HG03460 (cell line): Measurements from ENCODE around the gene TMBIM1.

ENCODE experiments used
- ATAC-seq: cut with Tn5 transposase; IDR thresholded peaks from one replicate; pipeline ENCODE4 v1.9.1; 2021; ENCODE audit not compliant: unreplicated experiment

TMBIM1 gene

DNA sequence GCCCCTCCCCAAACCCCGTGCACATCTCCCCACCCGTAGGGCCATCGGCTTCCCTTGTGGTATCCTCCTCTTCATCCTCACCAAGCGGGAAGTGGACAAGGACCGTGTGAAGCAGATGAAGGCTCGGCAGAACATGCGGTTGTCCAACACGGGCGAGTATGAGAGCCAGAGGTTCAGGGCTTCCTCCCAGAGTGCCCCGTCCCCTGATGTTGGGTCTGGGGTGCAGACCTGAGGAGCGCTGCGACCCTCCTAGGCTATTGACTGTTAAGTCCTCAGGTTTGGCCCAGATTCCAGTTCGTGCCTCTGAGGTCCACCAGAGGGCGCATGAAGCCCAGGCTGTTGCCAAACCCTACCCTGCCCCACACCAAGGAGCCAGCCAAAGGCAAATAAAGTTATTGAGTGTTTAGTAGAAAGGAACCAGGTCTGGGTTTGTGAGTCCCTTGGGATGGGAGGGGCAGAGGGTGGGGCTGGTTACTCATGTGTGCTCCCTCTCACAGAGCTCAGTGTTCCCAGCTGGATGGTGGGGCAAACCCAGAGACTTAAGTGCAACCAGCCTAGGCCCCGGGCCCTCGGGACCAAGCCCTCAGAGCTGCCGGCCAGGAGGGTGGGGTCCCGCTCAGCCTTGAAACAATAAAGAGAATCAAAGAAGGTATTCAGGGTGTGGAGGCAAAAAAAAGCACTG, 19.6 kb downstream of the TMBIM1 start:
- ATAC-seq: peak; percentile 21

DNA sequence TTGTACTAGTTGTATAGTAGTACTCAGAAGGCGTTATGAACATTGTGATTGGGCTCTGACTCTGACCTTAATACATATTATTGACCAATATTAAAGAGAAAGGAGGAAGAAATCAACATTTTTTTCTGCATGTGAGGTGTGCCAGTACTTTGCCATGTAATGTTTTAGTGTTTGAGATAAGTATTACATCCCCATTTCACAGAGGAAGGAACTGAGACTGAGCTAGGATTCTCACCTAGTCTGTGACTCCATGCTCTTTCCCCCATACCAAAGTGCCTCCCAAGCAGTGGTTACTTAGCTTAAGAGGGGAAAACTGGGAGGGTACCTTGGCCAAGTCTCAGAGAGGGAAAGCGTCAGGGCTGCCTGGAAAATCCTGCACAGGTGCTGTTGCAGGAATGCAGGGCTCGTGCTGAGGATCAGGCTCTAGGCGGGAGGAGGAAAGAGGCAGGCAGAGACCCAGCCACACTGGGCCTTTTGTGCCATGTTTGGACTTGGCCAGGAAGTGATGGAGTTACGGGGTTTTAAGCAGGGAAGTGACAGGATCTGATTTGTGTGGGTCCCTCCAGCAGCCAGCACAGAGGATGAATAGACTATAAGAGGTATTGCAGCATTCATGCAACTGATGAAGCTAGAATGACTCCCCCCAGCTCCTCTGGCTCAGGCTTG, 20.3 kb downstream of the TMBIM1 start:
- no peak for ATAC-seq

DNA sequence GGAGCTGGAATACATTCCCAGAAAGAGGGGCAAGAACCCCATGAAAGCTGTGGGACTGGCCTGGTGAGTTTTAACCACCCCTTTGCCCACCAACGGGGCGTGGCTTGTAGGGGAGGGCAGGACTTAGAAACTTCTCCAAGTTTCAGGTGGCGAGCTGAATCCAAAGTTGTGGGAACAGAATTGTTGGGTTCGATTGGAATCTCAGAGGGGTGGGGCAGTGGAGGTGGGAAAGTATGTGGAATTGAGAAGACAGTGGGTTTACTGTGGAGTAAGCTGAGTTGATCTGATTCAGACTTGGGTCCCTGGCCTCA, 20.9 kb downstream of the TMBIM1 start:
- ATAC-seq: no peak

DNA sequence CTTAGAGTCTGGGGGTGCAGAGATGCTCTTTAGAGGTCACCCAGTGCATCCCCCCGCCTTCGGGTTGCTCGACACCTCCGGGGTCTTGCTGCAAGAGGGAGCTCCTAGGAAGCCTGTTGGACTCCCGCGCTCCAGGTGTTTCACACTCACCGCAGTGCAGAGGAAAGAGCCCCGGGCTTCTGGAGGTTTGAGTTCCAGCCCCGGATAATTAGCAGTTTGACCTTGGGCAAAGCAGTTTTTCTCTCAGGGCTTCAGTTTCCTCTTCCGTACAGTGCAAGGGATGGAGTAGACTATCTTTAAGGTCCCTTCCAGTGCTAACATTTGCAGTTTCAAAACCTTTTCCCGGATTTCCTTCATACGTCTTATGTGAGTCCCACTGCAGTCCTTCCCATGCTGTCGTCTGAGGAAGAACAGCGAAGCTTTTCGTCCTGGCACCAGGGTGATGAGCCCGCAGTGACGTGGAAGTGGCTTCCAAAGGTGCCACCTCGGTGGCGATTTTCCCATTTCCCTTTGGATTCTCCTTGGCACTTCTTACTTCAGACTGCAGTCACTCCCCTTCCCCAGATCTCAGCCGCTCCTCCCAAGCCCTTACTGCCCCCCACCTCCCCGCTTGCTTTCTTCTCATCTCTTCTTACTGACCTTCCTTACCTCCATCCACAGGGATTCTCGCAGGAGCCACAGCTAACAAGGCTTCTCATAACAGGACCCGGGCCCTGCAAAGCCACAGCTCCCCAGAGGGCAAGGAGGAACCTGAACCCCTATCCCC, 21.4 kb downstream of the TMBIM1 start:
- ATAC-seq: no peak

DNA sequence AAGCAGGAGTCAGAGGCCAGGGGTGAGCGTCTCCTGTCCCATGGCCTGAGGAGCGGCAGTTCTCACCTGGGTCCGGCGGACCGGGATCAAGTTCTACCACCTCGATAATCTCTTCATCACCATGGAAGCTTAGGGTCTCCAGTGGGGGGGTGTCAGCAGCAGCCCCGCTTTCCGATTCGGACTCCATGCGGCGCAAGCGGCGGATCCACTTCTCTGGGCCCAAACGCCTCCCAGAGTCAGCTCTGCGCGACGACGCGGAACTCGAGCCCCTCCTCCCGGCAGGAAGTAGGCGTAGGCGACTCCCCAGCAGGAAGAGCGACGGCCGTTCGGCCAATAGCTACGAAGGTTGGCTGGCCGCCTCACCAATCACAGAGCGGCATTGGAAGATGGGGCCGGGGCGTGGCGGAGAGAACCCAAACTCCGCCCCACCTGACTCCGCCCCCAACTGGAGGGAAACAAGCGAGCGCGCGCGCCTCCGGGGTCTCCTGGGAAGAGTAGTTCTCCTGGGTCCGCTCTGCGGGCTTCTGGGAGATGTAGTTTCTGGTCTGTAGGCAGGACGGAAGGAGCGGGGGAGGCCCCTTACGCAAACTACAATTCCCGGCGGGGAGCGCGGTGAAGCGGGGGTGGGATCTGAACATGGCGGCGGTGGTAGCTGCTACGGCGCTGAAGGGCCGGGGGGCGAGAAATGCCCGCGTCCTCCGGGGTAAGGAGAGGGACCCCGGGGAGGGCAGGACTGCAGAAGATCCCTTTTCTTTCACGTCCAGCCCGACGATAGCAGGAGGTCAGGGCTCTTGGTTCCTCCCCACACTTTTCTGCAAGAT, 22.2 kb downstream of the TMBIM1 start, which contains the start of the genes AAMP and PNKD:
Gene AAMP, minus strand, starts transcription at position 238 of the 821 bp plus-strand sequence. Its CDS starts 51 bp downstream, at position 187.
Gene PNKD, plus strand, starts transcription at position 620 of the 821 bp plus-strand sequence. Its CDS starts 17 bp downstream, at position 637.
- ATAC-seq: peak; percentile 87

DNA sequence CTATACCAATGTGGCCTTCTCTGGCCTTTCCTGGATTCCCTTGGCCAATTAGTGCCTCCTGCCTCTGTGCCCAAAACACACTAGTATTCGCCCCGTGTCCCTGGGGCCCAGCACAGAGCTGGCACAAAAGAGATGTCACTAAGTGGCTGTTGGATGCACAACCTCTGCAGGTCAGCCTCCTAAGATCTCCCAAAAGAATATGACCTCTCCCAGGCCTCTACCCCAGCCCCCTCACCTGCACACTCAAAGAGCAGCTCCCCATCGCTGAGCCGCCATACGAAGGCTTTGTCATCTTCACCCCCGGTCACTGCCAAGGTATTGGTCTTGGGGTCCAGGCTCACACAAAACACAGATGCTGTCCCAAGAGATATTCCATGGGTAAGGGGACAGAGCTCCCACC, 25.0 kb downstream of the TMBIM1 start:
- ATAC-seq: no peak

DNA sequence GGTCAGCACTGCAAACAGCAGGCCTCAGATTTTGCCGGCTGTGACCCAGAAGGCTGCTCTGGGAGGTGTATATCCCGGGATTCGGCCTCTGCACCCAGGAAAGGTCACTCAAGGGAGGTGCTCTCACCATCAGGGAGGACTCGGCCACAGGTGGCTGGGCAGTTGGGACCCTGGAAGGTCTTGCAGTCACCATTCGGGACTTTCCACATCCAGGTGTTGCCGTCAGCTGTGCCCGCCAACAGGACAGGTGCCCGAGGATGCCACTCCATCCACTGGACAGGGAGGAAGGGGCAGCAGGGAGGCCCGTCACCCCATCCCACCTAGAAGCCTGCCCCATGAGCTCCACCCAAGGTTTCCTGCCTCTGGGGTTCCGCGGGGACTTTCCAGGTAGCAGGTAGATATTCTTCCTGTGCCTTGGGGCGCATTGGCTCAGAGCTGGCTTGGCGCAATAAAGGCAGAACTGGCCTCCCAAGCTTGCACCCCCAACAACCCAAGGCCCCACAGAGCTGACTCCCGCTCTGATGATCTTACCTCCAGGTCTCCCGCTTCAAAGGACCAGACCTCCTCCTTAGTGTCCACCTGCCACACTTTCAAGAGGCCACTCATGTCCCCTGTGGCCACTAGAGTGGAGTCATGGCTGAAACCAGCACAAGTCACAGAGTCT, 25.9 kb downstream of the TMBIM1 start:
- no peak for ATAC-seq

DNA sequence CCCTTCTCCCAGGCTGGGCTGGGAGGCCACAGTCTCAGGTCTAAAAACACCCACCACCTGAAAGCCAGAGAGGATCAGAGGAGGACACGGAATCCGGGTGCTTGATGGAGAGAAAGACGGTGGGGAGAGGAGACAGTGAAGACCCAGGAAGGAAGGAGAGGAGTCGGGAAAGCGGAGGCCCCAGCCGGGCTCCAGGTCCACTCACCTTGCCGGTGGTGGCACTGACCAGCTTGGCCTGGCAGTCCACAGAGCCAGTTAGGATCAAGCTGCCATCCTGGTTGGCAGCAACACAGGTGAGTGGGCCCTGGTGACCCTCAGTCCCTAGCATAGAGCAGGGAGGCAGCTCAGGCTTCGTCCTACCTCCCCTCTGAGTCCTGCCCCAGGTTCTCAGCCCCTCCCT, 26.7 kb downstream of the TMBIM1 start:
- ATAC-seq: no peak

DNA sequence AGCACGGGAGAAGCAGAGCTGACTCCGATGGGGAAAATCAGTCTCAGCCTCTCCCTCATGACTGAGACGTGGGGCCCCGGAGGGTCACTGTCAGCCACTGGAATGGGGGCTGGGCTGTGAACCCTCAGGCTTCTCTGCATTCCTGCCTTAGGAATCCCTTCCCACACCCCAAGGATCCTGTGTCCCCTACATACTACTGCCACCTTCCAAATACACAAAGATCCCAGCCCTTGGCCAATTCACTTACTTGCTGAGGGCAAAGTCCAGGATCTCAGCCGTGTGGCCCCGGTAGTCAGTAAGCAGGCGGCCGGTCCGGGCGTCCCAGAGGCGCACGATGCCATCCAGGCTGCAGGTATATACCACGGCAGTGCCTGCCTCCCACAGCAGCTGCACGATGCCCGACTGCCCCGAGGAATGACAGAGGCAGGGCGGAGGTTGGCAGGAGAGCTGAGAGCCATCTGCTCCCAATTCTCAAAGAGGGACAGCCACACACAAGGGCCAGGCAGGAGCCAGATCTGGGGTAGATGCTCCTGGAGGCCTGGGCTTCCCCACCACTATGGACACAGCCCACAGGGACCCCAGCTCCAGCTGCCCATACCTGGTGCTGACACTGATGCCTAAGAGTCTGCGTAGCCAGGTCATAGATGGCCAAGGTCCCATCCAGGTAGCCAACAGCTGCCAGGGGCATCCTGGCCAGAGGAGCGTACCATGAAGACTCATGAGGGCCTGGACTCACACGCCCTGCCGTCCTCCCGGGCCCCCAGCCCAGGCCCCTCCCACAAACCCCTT, 27.3 kb downstream of the TMBIM1 start:
- ATAC-seq: no peak

DNA sequence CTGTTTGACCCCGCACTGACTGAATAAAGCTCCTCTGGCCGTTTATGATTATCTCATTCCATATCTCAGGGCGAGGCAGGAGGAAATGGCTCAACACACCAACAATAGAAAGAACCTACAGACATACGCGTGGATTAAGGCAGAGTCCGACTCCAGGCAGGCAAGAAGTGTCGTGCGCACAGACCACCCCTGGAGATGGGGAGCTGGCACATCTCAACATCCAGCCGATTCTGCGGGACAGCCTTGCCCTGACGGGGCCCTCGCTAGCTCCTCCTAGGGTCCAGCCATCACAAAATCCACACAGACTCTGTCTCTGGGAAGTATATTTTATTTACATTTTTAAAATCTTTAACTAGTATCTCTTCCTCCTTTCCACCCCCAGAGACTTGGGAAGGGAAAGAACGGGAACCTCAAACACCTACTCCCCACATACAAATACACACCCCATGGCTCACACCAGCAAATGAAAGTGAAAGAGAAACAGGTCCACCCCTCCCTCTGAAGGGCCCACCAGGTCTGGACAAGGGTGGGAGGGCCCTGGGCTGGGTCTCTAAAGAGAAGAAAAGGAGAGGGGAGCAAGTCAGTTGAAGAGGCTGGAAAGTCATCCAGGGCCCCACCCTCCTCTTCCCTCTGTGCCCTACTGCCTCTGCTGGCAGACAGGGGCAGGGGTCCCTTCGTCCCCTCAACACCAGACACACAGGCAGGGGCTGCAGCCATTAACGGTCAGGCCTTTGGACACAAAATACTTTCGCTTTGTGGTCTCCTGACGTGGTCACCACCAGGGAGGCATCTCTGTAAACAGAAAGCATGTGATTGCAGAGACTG, 28.3 kb downstream of the TMBIM1 start:
- ATAC-seq: no peak

DNA sequence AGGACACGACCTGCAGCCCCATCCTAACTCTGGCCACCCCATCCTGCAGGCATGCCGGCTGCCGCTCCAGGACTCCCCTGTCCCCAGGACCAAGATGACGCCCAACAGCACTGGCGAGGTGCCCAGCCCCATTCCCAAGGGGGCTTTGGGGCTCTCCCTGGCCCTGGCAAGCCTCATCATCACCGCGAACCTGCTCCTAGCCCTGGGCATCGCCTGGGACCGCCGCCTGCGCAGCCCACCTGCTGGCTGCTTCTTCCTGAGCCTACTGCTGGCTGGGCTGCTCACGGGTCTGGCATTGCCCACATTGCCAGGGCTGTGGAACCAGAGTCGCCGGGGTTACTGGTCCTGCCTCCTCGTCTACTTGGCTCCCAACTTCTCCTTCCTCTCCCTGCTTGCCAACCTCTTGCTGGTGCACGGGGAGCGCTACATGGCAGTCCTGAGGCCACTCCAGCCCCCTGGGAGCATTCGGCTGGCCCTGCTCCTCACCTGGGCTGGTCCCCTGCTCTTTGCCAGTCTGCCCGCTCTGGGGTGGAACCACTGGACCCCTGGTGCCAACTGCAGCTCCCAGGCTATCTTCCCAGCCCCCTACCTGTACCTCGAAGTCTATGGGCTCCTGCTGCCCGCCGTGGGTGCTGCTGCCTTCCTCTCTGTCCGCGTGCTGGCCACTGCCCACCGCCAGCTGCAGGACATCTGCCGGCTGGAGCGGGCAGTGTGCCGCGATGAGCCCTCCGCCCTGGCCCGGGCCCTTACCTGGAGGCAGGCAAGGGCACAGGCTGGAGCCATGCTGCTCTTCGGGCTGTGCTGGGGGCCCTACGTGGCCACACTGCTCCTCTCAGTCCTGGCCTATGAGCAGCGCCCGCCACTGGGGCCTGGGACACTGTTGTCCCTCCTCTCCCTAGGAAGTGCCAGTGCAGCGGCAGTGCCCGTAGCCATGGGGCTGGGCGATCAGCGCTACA, 29.4 kb downstream of the TMBIM1 start:
- no peak for ATAC-seq

DNA sequence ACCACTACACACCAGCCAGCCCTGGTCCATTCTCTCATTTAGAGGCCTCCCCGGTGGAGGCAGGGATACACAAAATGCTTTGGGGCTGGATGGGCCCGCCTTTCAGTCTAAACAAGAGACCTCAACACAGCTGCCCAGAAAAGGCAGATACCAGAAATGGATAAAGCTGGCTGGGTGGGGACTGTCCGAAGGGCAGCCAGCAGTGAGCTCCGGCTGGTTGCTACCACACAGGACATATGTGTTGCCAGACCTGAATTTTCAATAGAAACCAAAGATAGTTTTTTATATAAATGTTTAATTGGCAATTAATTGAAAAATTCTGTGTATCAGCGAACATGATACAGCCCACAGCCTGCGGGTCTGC, 30.1 kb downstream of the TMBIM1 start:
- no peak for ATAC-seq

DNA sequence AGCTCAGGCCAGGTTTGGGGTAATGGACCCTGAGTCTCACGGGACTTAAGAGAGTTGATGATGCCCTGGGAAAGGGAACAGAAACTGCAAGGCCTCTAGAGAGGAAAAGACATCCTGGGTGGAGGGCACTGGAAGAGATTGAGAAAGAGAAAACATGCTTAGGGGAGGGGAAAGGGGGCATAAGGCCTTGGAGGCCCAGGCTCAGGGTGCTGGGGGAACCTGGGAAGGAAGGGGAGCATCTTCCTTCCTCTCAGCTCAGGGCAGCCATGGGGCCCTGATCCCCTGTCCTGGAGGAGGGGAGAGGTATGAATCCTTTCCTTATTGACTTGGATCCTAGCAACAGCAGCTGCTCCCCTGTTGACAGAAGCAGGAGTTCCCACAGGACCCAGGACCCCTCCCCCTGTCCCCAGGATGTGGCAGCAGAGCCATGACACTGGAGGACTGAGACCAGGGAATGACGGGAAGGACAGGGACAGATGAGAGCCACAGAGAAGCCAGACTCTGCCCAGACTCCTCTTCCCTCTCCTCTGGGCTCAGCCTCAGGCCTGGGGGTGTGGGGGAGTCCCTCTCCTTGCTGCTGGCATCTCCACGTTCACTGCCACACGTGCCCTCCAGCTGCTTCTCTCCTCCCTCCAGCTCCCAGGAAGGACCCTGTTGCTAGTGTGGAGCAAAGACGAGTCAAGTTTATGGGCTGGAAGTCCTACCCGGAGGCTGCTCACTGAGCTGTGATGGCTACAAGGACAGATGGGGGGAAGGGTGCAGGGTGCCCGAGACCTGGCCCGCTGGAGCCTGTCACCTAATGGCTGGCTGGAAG, 30.7 kb downstream of the TMBIM1 start:
- no peak for ATAC-seq

DNA sequence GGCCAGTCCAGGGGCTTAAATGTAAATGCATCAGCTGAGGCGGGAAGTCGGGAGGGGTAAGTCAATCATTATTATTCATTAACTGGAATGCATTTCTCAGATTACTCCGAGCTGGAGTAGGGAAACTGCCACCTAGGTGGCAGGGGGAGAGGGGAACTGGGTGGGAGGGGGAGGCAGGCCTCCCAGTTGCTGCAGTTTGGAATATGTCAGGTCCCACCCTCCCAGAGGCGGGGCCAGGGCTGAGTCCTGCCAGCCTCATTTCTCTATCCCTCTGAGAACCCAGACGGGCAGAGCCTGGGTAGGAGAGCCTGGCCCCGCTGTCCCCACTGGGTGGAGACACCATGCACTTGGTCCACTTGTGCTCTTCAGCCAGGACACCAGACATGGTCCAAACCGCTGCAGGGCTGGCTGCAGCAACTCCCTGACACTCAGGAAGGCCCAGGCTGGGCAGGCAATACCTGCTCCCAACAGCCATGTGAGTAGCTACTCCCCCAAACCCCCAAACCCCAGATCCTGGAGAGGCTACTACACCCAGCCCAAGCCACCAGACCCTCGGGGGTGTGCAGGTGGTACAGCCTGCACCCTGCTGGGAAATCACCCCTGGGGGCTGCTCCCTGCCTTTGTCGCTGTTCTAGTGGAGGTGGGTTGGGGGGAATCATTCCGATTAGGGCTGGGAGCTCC, 31.4 kb downstream of the TMBIM1 start, which contains the start of gene GPBAR1:
Gene GPBAR1, plus strand, starts transcription at position 274 of the 681 bp plus-strand sequence. CDS start 1,710 bp downstream, outside the sequence.
- ATAC-seq: no peak

DNA sequence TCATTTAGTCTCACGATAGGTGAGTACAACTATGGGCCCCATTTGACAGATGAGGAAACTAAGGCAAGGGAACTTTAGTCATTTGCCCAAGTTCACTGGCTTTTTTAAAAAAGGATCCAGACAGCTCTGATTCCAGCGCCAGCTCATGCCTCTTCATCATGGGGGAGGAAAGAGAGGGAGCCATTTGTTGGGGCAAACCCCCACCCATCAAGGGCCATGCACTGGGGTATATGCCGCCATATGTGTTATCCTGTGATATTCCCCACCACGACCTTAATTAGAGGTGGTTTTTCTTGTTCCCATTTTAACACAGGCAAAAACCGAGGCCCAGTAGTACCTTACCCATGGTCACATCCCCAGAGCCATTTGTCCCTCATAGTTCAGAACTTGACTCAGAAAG, 32.1 kb downstream of the TMBIM1 start:
- ATAC-seq: no peak
